HFFc6 (cell line): ENCODE data around the gene ATL3. TPM values are rescaled to one million over a fixed set of nuclear protein-coding genes. Genes with fewer than 3 reads are reported as not detected.

ENCODE experiments used
- DNase-seq: peaks from one replicate; pipeline ENCODE4 v3.0.0-alpha.2; 2018
- H3K27ac Mint-ChIP-seq: 2 replicates; pipeline ENCODE4 v1.8.0; 2020; ENCODE audit warnings: mild to moderate bottlenecking, mixed read lengths
- H3K27me3 Mint-ChIP-seq: 2 replicates; pipeline ENCODE4 v1.8.0; 2021; ENCODE audit warnings: mild to moderate bottlenecking, moderate library complexity, mixed read lengths; ENCODE audit not compliant: insufficient read depth
- H3K36me3 Mint-ChIP-seq: 2 replicates; pipeline ENCODE4 v1.8.0; 2021; ENCODE audit warnings: low read depth, mixed read lengths
- H3K4me1 Mint-ChIP-seq: 2 replicates; pipeline ENCODE4 v1.8.0; 2020; ENCODE audit warnings: low read depth, mixed read lengths
- H3K4me3 Mint-ChIP-seq: 2 replicates; pipeline ENCODE4 v1.8.0; 2020; ENCODE audit warnings: mild to moderate bottlenecking, moderate library complexity, mixed read lengths
- H3K9me3 Mint-ChIP-seq: 2 replicates; pipeline ENCODE4 v1.8.0; 2020; ENCODE audit warnings: mild to moderate bottlenecking, mixed read lengths
- total RNA-seq, 6 experiments: library from RNA; stranded (reverse); fragmentation: NEBNext Ultra II Directional; extraction: Animal tissue kit (Norgen Biotek cat#: 25700); gene quantifications; 2 replicates in 1 of 6; 3 replicates in 5 of 6; pipeline ENCODE4 v1.2.3, GENCODE V29; 2021
- TF ChIP-seq, protein P1 (sequence below): fragments of 200-600 bp; sonication (generic); IDR thresholded peaks from 2 replicates; pipeline ENCODE4 v1.5.0; 2021; ENCODE audit warnings: antibody characterized with exemption, mild to moderate bottlenecking

Gene ATL3
- total RNA-seq, 6 experiments from 2014 or later = 96.9 to 116 (median 109) TPM

DNA sequence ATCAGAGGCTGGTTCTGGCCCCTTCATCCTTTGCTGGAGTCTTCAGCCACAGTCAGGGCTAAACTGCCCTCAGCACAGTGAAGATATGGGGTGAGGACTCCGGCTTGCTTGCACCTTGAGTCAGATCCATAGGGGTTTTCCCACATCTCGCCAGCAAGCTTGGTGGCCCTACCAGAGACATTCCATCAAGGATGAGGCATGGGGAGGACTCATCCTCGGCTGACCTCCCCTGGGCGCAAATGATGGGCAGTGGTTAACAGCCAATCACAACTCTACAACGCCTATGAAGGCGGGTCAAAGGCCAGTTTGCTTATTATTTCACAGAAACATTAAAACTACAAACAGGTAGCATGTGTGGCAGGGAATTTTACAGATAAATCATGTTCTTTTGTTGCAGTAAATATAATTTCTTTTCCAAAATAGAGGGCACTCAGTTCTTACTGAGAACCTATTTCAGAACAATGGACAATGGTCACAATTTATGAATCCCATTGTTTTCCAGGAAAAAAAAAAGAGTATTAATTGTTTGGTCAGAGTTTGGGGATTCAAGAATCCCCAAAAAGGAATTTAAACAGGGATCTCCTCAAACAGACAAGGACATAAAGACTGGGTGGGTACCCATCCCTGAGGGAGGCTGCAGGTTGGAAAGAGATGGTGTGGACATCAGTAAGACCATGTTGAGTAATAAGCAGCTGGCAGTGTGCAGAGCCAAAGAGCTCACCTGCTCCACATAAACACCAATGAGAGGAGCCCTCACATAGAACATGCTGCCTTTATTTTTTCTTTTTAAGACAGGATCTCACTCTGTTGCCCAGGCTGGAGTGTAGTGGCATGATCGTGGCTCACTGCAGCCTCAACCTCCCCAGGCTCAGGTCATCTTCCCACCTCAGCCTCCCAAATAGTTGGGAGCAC is 71.7 kb downstream of the ATL3 start:
- H3K4me1 Mint-ChIP-seq = peaks cover 39% of the 10 kb centered on the region
- H3K9me3 Mint-ChIP-seq = no peaks in the 10 kb centered on the region
- peak overlapping the region; percentile 48 for H3K4me3 Mint-ChIP-seq
- H3K27me3 Mint-ChIP-seq = peaks cover 3% of the 10 kb centered on the region; the same call in 1 of the 2 replicates
- no peaks in the 10 kb centered on the region for H3K36me3 Mint-ChIP-seq
- TF ChIP-seq, protein P1, sequence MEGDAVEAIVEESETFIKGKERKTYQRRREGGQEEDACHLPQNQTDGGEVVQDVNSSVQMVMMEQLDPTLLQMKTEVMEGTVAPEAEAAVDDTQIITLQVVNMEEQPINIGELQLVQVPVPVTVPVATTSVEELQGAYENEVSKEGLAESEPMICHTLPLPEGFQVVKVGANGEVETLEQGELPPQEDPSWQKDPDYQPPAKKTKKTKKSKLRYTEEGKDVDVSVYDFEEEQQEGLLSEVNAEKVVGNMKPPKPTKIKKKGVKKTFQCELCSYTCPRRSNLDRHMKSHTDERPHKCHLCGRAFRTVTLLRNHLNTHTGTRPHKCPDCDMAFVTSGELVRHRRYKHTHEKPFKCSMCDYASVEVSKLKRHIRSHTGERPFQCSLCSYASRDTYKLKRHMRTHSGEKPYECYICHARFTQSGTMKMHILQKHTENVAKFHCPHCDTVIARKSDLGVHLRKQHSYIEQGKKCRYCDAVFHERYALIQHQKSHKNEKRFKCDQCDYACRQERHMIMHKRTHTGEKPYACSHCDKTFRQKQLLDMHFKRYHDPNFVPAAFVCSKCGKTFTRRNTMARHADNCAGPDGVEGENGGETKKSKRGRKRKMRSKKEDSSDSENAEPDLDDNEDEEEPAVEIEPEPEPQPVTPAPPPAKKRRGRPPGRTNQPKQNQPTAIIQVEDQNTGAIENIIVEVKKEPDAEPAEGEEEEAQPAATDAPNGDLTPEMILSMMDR = no peak
- peak; percentile 91 for DNase-seq
- peak overlapping the region; percentile 74 for H3K27ac Mint-ChIP-seq

DNA sequence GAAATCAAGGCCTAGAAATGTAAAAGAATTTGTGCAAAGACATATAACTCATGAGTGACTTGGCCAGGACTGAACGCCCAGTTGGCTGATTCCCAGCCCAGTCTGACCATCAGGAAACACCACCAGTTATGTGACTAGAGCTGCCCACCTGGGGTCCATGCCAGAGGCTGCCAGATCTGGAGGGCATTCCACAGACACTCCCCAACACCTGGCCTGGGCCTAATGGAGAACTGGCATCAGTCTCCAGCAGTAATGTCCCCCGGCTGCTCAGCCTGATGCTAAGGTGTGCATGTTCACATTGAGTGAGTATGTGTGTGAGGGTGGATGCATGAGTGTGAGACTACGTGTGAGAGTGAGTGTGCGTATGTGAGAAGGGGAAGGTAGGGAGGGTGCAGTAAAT is 72.6 kb downstream of the ATL3 start:
- H3K27ac Mint-ChIP-seq = peak overlapping the region; percentile 74
- peaks cover 39% of the 10 kb centered on the region for H3K4me1 Mint-ChIP-seq
- no peaks in the 10 kb centered on the region for H3K36me3 Mint-ChIP-seq

DNA sequence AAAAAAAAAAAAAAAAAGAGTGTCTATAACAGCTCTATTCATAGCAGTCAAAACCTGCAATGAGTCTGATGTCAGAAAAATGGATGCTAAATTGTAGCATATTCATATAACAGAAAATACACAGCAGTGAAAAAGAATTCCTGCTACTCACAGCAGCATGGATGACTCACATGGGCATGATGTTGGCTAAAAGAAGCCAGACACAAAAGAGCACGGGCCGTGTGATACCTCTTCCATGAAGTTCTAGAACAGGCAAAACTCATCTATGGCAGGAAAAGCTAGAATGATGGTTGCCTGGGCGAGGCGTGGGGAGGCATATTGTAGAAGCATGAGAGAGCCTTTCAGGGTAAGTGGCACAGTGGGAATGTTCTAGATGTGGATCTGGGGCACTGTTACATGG is 75.9 kb downstream of the ATL3 start:
- no peaks in the 10 kb centered on the region for H3K9me3 Mint-ChIP-seq
- no peaks in the 10 kb centered on the region for H3K36me3 Mint-ChIP-seq
- peaks cover 24% of the 10 kb centered on the region for H3K4me1 Mint-ChIP-seq
- DNase-seq = no peak
- no peak overlapping the region for H3K4me3 Mint-ChIP-seq
- H3K27ac Mint-ChIP-seq = peak overlapping the region; percentile 72
- TF ChIP-seq, protein P1 = no peak
- H3K27me3 Mint-ChIP-seq = peaks cover 3% of the 10 kb centered on the region; the same call in 1 of the 2 replicates

More for the DNA sequence above, 72.6 kb downstream of the ATL3 start:
- Mint-ChIP-seq H3K9me3 (no peaks in the 10 kb centered on the region), H3K4me3 (peak overlapping the region; percentile 48), H3K27me3 (peaks cover 3% of the 10 kb centered on the region; the same call in 1 of the 2 replicates)
- DNase-seq = no peak
- TF ChIP-seq, protein P1 = no peak

DNA sequence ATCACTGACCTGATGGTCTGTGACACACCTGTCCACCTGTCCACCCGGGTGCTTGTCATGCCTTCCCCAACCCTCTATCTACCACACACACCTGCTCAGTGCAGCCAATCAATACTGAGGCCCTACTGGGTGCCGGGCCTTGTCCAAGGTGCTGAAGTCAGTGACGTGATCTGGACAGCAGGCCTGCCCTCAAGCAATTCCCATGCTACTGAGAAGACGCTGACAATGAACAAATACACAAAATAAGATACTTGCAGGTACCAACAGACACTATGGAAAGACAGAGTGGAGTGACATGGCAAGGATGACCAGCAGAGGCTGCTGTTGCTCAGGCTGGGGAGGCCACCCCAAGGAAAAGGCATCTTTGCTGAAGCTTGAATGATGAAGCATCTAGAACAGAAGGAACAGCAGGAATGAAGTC is 78.2 kb downstream of the ATL3 start:
- no peak overlapping the region for H3K27ac Mint-ChIP-seq
- no peaks in the 10 kb centered on the region for H3K9me3 Mint-ChIP-seq
- TF ChIP-seq, protein P1 = peak; percentile 83
- peaks cover 1% of the 10 kb centered on the region for H3K27me3 Mint-ChIP-seq
- no peak overlapping the region for H3K4me3 Mint-ChIP-seq
- DNase-seq = peak; percentile 46
- no peaks in the 10 kb centered on the region for H3K36me3 Mint-ChIP-seq
- peaks cover 8% of the 10 kb centered on the region for H3K4me1 Mint-ChIP-seq

DNA sequence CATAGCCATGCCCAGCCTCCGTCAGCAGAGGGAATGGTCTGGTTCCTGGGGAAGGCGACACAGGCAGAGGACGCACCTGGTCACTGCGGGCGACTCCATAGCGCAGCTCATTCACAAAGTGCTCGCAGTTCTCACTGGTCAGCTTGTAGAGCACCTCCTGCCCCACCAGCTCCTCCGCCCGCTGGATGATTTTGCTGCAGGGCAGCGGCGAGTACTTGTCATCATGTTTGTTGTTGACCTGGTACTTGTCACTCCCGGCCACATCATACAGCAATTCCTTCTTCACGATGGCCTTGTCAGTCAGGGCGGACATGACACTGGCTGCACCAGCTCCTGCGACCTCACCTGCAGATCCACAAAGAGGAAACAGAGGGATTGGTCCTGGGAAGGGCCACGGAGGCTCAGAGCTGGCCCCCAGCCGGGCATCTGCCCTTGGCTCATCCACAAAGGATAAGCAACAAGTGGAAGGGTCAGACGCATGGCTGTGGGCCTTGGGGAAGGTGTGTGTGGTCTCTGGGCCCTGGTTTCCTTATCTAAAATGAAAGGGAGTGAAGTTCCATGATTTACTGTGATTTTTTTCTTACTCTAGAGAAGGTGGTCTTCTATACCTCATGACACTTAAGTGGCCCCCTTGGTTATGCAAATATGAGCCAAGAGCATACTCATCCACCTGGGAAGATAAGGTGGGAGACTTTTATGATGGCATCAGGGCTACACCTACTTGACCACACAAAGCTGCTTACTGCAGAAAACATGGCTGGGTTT is 81.0 kb downstream of the ATL3 start:
- H3K4me1 Mint-ChIP-seq = peaks cover 1% of the 10 kb centered on the region

More for the DNA sequence above, 81.0 kb downstream of the ATL3 start:
- H3K36me3 Mint-ChIP-seq = no peaks in the 10 kb centered on the region
- no peaks in the 10 kb centered on the region; the same call in none of the 2 replicates for H3K27me3 Mint-ChIP-seq
- H3K4me3 Mint-ChIP-seq = no peak overlapping the region
- H3K9me3 Mint-ChIP-seq = no peaks in the 10 kb centered on the region
- TF ChIP-seq, protein P1 = no peak
- DNase-seq = no peak
- H3K27ac Mint-ChIP-seq = no peak overlapping the region
